ENCODE results near the gene MRGPRX1. TPM values are rescaled to one million over a fixed set of nuclear protein-coding genes. Genes with fewer than 3 reads are reported as not detected.
"Not testable (repeated sequence)": the region's sequence is repeated elsewhere in the genome, so short reads cannot be mapped to it uniquely, and the experiment has no call there.

The MRGPRX1 gene
- total RNA-seq, 2 experiments from 2014 or later: not detected

GRCh38 chr11:18912883-18913282, 26.3 kb downstream of the MRGPRX1 start:
- Histone ChIP-seq H3K4me3 (ENCODE audit: low read length) (no peak overlapping the region), H3K36me3 (ENCODE audit: insufficient read depth, low read length) (no peaks in the 10 kb centered on the region), H3K27me3 (ENCODE audit: control insufficient read depth in 1 of 2, insufficient read depth in 2 of 2, low read length in 2 of 2) (peaks cover 0 to 3% of the 10 kb centered on the region in 2 experiments), H3K4me1 (ENCODE audit: insufficient read depth, low read length) (no peaks in the 10 kb centered on the region), H3K27ac (ENCODE audit: low read depth in 1 of 2, low read length in 2 of 2) (no peak overlapping the region), H3K9me3 (ENCODE audit: control insufficient read depth in 1 of 2, insufficient read depth in 1 of 2, low read length in 2 of 2) (peaks cover 0 to 8% of the 10 kb centered on the region in 2 experiments)
- H3K36me3 Mint-ChIP-seq (ENCODE audit: low read depth): no peaks in the 10 kb centered on the region
- ATAC-seq (ENCODE audit: poor library complexity): no peak
- TF ChIP-seq CTCF (IDR thresholded peaks at IDR 0.05): no peak
- H3K27me3 Mint-ChIP-seq: peaks cover 25% of the 10 kb centered on the region
- H3K4me1 Mint-ChIP-seq (ENCODE audit: low read depth): no peaks in the 10 kb centered on the region
- no peak for DNase-seq
- intact Hi-C loops (cut with DNase I, micrococcal nuclease): no loop called here
- H3K9me3 Mint-ChIP-seq: no peaks in the 10 kb centered on the region
- POLR2A ChIA-PET: no interaction called here
- CTCF ChIA-PET: no interaction called here
- no peak overlapping the region for H3K27ac Mint-ChIP-seq
- H3K4me3 Mint-ChIP-seq: no peak overlapping the region

GRCh38 chr11:18907391-18907790, 31.8 kb downstream of the MRGPRX1 start:
- TF ChIP-seq CTCF (IDR thresholded peaks at IDR 0.05): no peak
- ChIA-PET POLR2A (no interaction called here), CTCF (no interaction called here)
- Mint-ChIP-seq H3K4me3 (no peak overlapping the region), H3K27me3 (peaks cover 24% of the 10 kb centered on the region), H3K36me3 (ENCODE audit: low read depth) (no peaks in the 10 kb centered on the region), H3K4me1 (ENCODE audit: low read depth) (no peaks in the 10 kb centered on the region), H3K27ac (no peak overlapping the region), H3K9me3 (no peaks in the 10 kb centered on the region)
- Histone ChIP-seq H3K9me3 (ENCODE audit: control insufficient read depth in 1 of 2, insufficient read depth in 1 of 2, low read length in 2 of 2) (peaks cover 0 to 8% of the 10 kb centered on the region in 2 experiments), H3K27ac (ENCODE audit: low read depth in 1 of 2, low read length in 2 of 2) (no peak overlapping the region), H3K4me1 (ENCODE audit: insufficient read depth, low read length) (no peaks in the 10 kb centered on the region), H3K36me3 (ENCODE audit: insufficient read depth, low read length) (no peaks in the 10 kb centered on the region), H3K4me3 (ENCODE audit: low read length) (no peak overlapping the region), H3K27me3 (ENCODE audit: control insufficient read depth in 1 of 2, insufficient read depth in 2 of 2, low read length in 2 of 2) (peaks cover 0 to 3% of the 10 kb centered on the region in 2 experiments)
- ATAC-seq (ENCODE audit: poor library complexity) (no peak), DNase-seq (no peak)
- intact Hi-C loops (cut with DNase I, micrococcal nuclease): no loop called here

GRCh38 chr11:18900637-18901036, 38.6 kb downstream of the MRGPRX1 start:
- H3K4me3 Mint-ChIP-seq; H3K4me1 ChIP-seq (ENCODE audit: insufficient read depth, low read length); H3K4me3 ChIP-seq (ENCODE audit: low read length); H3K36me3 ChIP-seq (ENCODE audit: insufficient read depth, low read length); DNase-seq; H3K9me3 ChIP-seq (ENCODE audit: control insufficient read depth in 1 of 2, insufficient read depth in 1 of 2, low read length in 2 of 2); POLR2A ChIA-PET; H3K9me3 Mint-ChIP-seq; H3K27ac ChIP-seq (ENCODE audit: low read depth in 1 of 2, low read length in 2 of 2); intact Hi-C loops (cut with DNase I, micrococcal nuclease); ATAC-seq (ENCODE audit: poor library complexity); H3K4me1 Mint-ChIP-seq (ENCODE audit: low read depth); CTCF ChIA-PET; H3K27ac Mint-ChIP-seq; H3K36me3 Mint-ChIP-seq (ENCODE audit: low read depth): not testable (repeated sequence)
- H3K27me3 ChIP-seq (ENCODE audit: control insufficient read depth in 1 of 2, insufficient read depth in 2 of 2, low read length in 2 of 2): peaks cover 18 to 23% of the 10 kb centered on the region in 2 experiments
- H3K27me3 Mint-ChIP-seq: peaks cover 56% of the 10 kb centered on the region

GRCh38 chr11:18900151-18900611, 39.0 kb downstream of the MRGPRX1 start:
- DNase-seq; ATAC-seq (ENCODE audit: poor library complexity); H3K4me3 ChIP-seq (ENCODE audit: low read length); H3K36me3 ChIP-seq (ENCODE audit: insufficient read depth, low read length); H3K4me1 ChIP-seq (ENCODE audit: insufficient read depth, low read length); H3K9me3 ChIP-seq (ENCODE audit: control insufficient read depth in 1 of 2, insufficient read depth in 1 of 2, low read length in 2 of 2); H3K27ac Mint-ChIP-seq; H3K36me3 Mint-ChIP-seq (ENCODE audit: low read depth); H3K9me3 Mint-ChIP-seq; CTCF ChIA-PET; H3K27ac ChIP-seq (ENCODE audit: low read depth in 1 of 2, low read length in 2 of 2); POLR2A ChIA-PET; H3K4me3 Mint-ChIP-seq; intact Hi-C loops (cut with DNase I, micrococcal nuclease); H3K4me1 Mint-ChIP-seq (ENCODE audit: low read depth): not testable (repeated sequence)
- H3K27me3 ChIP-seq (ENCODE audit: control insufficient read depth in 1 of 2, insufficient read depth in 2 of 2, low read length in 2 of 2): peaks cover 18 to 23% of the 10 kb centered on the region in 2 experiments
- peaks cover 60% of the 10 kb centered on the region for H3K27me3 Mint-ChIP-seq

GRCh38 chr11:18891712-18892111, 47.5 kb downstream of the MRGPRX1 start:
- H3K4me1 Mint-ChIP-seq (ENCODE audit: low read depth); intact Hi-C loops (cut with DNase I, micrococcal nuclease); H3K27ac ChIP-seq (ENCODE audit: low read depth in 1 of 2, low read length in 2 of 2); H3K9me3 ChIP-seq (ENCODE audit: control insufficient read depth in 1 of 2, insufficient read depth in 1 of 2, low read length in 2 of 2); POLR2A ChIA-PET; H3K27ac Mint-ChIP-seq; ATAC-seq (ENCODE audit: poor library complexity); H3K4me1 ChIP-seq (ENCODE audit: insufficient read depth, low read length); CTCF ChIA-PET; H3K4me3 Mint-ChIP-seq; H3K27me3 ChIP-seq (ENCODE audit: control insufficient read depth in 1 of 2, insufficient read depth in 2 of 2, low read length in 2 of 2); DNase-seq; H3K9me3 Mint-ChIP-seq; H3K36me3 ChIP-seq (ENCODE audit: insufficient read depth, low read length); H3K36me3 Mint-ChIP-seq (ENCODE audit: low read depth); H3K4me3 ChIP-seq (ENCODE audit: low read length): not testable (repeated sequence)
- peaks cover 21% of the 10 kb centered on the region for H3K27me3 Mint-ChIP-seq

All from CD4-positive, alpha-beta T cell (primary cell).